Measurements from ENCODE around the gene WSCD1.

- TF ChIP-seq, protein P1, sequence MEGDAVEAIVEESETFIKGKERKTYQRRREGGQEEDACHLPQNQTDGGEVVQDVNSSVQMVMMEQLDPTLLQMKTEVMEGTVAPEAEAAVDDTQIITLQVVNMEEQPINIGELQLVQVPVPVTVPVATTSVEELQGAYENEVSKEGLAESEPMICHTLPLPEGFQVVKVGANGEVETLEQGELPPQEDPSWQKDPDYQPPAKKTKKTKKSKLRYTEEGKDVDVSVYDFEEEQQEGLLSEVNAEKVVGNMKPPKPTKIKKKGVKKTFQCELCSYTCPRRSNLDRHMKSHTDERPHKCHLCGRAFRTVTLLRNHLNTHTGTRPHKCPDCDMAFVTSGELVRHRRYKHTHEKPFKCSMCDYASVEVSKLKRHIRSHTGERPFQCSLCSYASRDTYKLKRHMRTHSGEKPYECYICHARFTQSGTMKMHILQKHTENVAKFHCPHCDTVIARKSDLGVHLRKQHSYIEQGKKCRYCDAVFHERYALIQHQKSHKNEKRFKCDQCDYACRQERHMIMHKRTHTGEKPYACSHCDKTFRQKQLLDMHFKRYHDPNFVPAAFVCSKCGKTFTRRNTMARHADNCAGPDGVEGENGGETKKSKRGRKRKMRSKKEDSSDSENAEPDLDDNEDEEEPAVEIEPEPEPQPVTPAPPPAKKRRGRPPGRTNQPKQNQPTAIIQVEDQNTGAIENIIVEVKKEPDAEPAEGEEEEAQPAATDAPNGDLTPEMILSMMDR (IDR thresholded peaks at IDR 0.05; ENCODE audit: low read depth, low read length), result no peak
- TF ChIP-seq EZH2phosphoT487 (IDR thresholded peaks at IDR 0.05; ENCODE audit: low read depth), result no peak
These were observed 37.6 kb downstream of the WSCD1 start for GRCh38 chr17:6107791-6108190.
